ENCODE data around the gene PARD6B. TPM values are rescaled to one million over a fixed set of nuclear protein-coding genes. Genes with fewer than 3 reads are reported as not detected.
A peak's percentile ranks its signal among the peaks of the same experiment; 100 is the strongest.

PARD6B gene
- total and polyA plus RNA-seq, 12 donors: 1.3 to 7.1 (median 3.4) TPM

DNA sequence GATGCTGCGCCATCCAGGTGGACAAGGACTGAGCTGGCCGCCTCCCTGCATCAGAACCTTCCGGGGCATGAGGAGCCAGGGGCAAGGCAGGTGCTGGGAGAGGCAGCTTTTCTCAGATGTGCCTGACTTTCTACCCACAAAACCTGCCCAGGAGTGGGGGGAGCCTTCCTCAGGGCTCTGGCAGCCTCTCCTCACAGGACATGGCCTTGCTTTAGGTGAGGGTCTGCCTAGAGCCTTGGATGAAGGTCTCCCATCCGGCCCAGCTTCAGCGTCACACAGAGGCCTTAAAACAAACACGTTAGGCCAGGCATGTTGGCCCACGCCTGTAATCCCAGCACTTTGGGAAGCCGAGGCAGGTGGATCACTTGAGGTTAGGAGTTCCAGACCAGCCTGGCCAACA, 70.9 kb downstream of the PARD6B start:
- Histone ChIP-seq H3K9me3 (no peaks in the 10 kb centered on the region), H3K4me1 (no peaks in the 10 kb centered on the region), H3K27me3 (peaks cover 0 to 3% (median 0%) of the 10 kb centered on the region in 7 donors), H3K4me3 (no peak overlapping the region), H3K36me3 (no peaks in the 10 kb centered on the region), H3K27ac (no peak overlapping the region)
- ATAC-seq: no peak
- TF ChIP-seq, protein P1, sequence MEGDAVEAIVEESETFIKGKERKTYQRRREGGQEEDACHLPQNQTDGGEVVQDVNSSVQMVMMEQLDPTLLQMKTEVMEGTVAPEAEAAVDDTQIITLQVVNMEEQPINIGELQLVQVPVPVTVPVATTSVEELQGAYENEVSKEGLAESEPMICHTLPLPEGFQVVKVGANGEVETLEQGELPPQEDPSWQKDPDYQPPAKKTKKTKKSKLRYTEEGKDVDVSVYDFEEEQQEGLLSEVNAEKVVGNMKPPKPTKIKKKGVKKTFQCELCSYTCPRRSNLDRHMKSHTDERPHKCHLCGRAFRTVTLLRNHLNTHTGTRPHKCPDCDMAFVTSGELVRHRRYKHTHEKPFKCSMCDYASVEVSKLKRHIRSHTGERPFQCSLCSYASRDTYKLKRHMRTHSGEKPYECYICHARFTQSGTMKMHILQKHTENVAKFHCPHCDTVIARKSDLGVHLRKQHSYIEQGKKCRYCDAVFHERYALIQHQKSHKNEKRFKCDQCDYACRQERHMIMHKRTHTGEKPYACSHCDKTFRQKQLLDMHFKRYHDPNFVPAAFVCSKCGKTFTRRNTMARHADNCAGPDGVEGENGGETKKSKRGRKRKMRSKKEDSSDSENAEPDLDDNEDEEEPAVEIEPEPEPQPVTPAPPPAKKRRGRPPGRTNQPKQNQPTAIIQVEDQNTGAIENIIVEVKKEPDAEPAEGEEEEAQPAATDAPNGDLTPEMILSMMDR (IDR thresholded peaks at IDR 0.05): no peak
- intact Hi-C loops (cut with DNase I): no loop called here
- WGBS, 2 donors: 89 to 91% methylated on average over 8 of the region's 8 CpGs
- DNase-seq: no peak

- Histone ChIP-seq H3K27ac (peak overlapping the region in 1 of 10 donors; percentile 10), H3K4me3 (no peak overlapping the region), H3K9me3 (no peaks in the 10 kb centered on the region), H3K4me1 (no peaks in the 10 kb centered on the region), H3K27me3 (peaks cover 0 to 3% (median 0%) of the 10 kb centered on the region in 7 donors), H3K36me3 (no peaks in the 10 kb centered on the region)
- TF ChIP-seq, protein P1 (IDR thresholded peaks at IDR 0.05): no peak
- intact Hi-C loops (cut with DNase I): no loop called here
- 62 to 72% methylated on average over 11 of the region's 11 CpGs for WGBS, 2 donors
- no peak for ATAC-seq
- no peak for DNase-seq
These were observed 73.3 kb downstream of the PARD6B start for GRCh38 chr20:50804437-50805348.

GRCh38 chr20:50805349-50805684, 73.9 kb downstream of the PARD6B start:
- peaks cover 0 to 3% (median 0%) of the 10 kb centered on the region in 7 donors for H3K27me3 ChIP-seq
- no peak overlapping the region for H3K4me3 ChIP-seq
- no peaks in the 10 kb centered on the region for H3K36me3 ChIP-seq
- no peaks in the 10 kb centered on the region for H3K9me3 ChIP-seq
- ATAC-seq (no peak), DNase-seq (no peak)
- peak overlapping the region in 1 of 10 donors; percentile 10 for H3K27ac ChIP-seq
- intact Hi-C loops (cut with DNase I): no loop called here
- TF ChIP-seq, protein P1 (IDR thresholded peaks at IDR 0.05): no peak
- H3K4me1 ChIP-seq: no peaks in the 10 kb centered on the region
- 74 to 79% methylated on average over 1 of the region's 1 CpG for WGBS, 2 donors

- DNase-seq: no peak
- TF ChIP-seq, protein P1 (IDR thresholded peaks at IDR 0.05): no peak
- Histone ChIP-seq H3K4me1 (no peaks in the 10 kb centered on the region), H3K27ac (no peak overlapping the region), H3K4me3 (no peak overlapping the region), H3K36me3 (no peaks in the 10 kb centered on the region), H3K9me3 (no peaks in the 10 kb centered on the region), H3K27me3 (peaks cover 0 to 3% (median 0%) of the 10 kb centered on the region in 7 donors)
- no peak for ATAC-seq
- intact Hi-C loops (cut with DNase I): no loop called here
- 93% methylated on average over 5 of the region's 5 CpGs for WGBS, 2 donors
These were observed 74.9 kb downstream of the PARD6B start for GRCh38 chr20:50806126-50806768.

Other genes starting within 250 kb of the PARD6B start
- gene PTPN1, start 221.2 kb upstream of the PARD6B start, total RNA-seq: 10 to 100 TPM; 25.2 to 40.1 (median 29.4) TPM
- 10 to 100 TPM; 15.5 to 45.3 TPM for gene PTPN1, start 221.2 kb upstream of the PARD6B start, polyA plus RNA-seq
- gene RIPOR3, start 40.0 kb upstream of the PARD6B start, total RNA-seq: 10 to 100 TPM in 1 of 10 donors, 1 to 10 TPM in 9; 1.6 to 21.8 (median 2.7) TPM
- 10 to 100 TPM in 1 of 2 donors, 1 to 10 TPM in 1; 6.3 to 50.2 TPM for gene RIPOR3, start 40.0 kb upstream of the PARD6B start, polyA plus RNA-seq
- gene BCAS4, start 63.5 kb downstream of the PARD6B start, total RNA-seq: 1 to 10 TPM; 1.3 to 3.6 (median 2.4) TPM
- 1 to 10 TPM in 1 of 2 donors, under 1 TPM in 1; 0.54 to 2.1 TPM for gene BCAS4, start 63.5 kb downstream of the PARD6B start, polyA plus RNA-seq
- 10 to 100 TPM; 30.9 to 46.1 (median 38.6) TPM for gene ADNP, start 199.9 kb downstream of the PARD6B start, total RNA-seq
- 10 to 100 TPM; 14.6 to 27.8 TPM for gene ADNP, start 199.9 kb downstream of the PARD6B start, polyA plus RNA-seq
- gene DPM1, start 227.0 kb downstream of the PARD6B start, total RNA-seq: 10 to 100 TPM; 35.4 to 52.8 (median 49.9) TPM
- 10 to 100 TPM; 29.4 to 44.6 TPM for gene DPM1, start 227.0 kb downstream of the PARD6B start, polyA plus RNA-seq
- gene MOCS3, start 227.2 kb downstream of the PARD6B start, total RNA-seq: 1 to 10 TPM; 2.3 to 3.2 (median 2.6) TPM
- gene MOCS3, start 227.2 kb downstream of the PARD6B start, polyA plus RNA-seq: 1 to 10 TPM in 1 of 2 donors, under 1 TPM in 1; 0.95 to 1.7 TPM

Measured in heart right ventricle (tissue), 16 donors.